K562 (cell line): ENCODE measurements around the gene CNN3.

Experiments used
- CHD1 ChIP-seq: fragments of 200-600 bp; sonication (generic); IDR thresholded peaks from one replicate; pipeline ENCODE4 v1.6.1; 2012; ENCODE audit warnings: mild to moderate bottlenecking, moderate library complexity, low read length, inconsistent platforms
- FOXK1 ChIP-seq: sonication (generic); formaldehyde crosslinking; IDR thresholded peaks from 2 replicates; pipeline ENCODE4 v1.8.0; 2022; ENCODE audit warnings: missing genetic modification reagents, mild to moderate bottlenecking, borderline replicate concordance
- L3MBTL2 ChIP-seq: fragments of 450-650 bp; IDR thresholded peaks from 2 replicates; pipeline ENCODE4 v1.6.1; 2016; ENCODE audit warnings: mild to moderate bottlenecking, moderate library complexity
- POLR2A ChIP-seq: fragments of 450-650 bp; conservative IDR thresholded peaks from 2 replicates; pipeline ENCODE4 v1.6.1; 2016
- SIN3B ChIP-seq: fragments of 450-650 bp; IDR thresholded peaks from 2 replicates; pipeline ENCODE4 v1.6.1; 2017; ENCODE audit warnings: low read depth, mild to moderate bottlenecking, moderate library complexity
- ZBTB26 ChIP-seq: fragments of 450-650 bp; formaldehyde crosslinking; IDR thresholded peaks from 2 replicates; pipeline ENCODE4 v1.4.0; 2022; ENCODE audit warnings: missing genetic modification characterization
- TF ChIP-seq, protein P1 (sequence below), 3 experiments: IDR thresholded peaks in 2 of 3; conservative IDR thresholded peaks in 1 of 3; 2 replicates each; pipeline ENCODE4 v1.5.1; 2011 to 2012; ENCODE audit warnings: low read length in 3 of 3, mild to moderate bottlenecking in 3 of 3, control low read depth in 2 of 3, improper control_type of control experiment in 1 of 3, inconsistent platforms in 1 of 3, low read depth in 1 of 3, mixed read lengths in 1 of 3, moderate library complexity in 1 of 3; ENCODE audit not compliant: insufficient read depth in 2 of 3
- TF ChIP-seq, protein P2 (sequence below): sonication (generic); formaldehyde crosslinking; IDR thresholded peaks from 2 replicates; pipeline ENCODE4 v1.8.1; 2023; ENCODE audit warnings: mild to moderate bottlenecking, missing genetic modification reagents

- TF ChIP-seq, protein P1, sequence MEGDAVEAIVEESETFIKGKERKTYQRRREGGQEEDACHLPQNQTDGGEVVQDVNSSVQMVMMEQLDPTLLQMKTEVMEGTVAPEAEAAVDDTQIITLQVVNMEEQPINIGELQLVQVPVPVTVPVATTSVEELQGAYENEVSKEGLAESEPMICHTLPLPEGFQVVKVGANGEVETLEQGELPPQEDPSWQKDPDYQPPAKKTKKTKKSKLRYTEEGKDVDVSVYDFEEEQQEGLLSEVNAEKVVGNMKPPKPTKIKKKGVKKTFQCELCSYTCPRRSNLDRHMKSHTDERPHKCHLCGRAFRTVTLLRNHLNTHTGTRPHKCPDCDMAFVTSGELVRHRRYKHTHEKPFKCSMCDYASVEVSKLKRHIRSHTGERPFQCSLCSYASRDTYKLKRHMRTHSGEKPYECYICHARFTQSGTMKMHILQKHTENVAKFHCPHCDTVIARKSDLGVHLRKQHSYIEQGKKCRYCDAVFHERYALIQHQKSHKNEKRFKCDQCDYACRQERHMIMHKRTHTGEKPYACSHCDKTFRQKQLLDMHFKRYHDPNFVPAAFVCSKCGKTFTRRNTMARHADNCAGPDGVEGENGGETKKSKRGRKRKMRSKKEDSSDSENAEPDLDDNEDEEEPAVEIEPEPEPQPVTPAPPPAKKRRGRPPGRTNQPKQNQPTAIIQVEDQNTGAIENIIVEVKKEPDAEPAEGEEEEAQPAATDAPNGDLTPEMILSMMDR (IDR thresholded peaks at IDR 0.05 in 2 of 3, conservative IDR thresholded peaks at IDR 0.05 in 1 of 3; ENCODE audit: insufficient read depth in 2 of 3, low read depth in 1 of 3, low read length in 3 of 3), result no peak
- TF ChIP-seq L3MBTL2, result no peak
- no peak for TF ChIP-seq ZBTB26 (CRISPR knock-in tag)
- TF ChIP-seq POLR2A, result no peak
- TF ChIP-seq CHD1, result no peak
- no peak for TF ChIP-seq SIN3B
- TF ChIP-seq FOXK1, result no peak
- TF ChIP-seq, protein P2, sequence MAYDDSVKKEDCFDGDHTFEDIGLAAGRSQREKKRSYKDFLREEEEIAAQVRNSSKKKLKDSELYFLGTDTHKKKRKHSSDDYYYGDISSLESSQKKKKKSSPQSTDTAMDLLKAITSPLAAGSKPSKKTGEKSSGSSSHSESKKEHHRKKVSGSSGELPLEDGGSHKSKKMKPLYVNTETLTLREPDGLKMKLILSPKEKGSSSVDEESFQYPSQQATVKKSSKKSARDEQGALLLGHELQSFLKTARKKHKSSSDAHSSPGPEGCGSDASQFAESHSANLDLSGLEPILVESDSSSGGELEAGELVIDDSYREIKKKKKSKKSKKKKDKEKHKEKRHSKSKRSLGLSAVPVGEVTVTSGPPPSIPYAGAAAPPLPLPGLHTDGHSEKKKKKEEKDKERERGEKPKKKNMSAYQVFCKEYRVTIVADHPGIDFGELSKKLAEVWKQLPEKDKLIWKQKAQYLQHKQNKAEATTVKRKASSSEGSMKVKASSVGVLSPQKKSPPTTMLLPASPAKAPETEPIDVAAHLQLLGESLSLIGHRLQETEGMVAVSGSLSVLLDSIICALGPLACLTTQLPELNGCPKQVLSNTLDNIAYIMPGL, result no peak
Measured at GRCh38 chr1:94892604-94893254, 34.2 kb downstream of the CNN3 start.
